Measurements from ENCODE around the gene SYNPR.

Gene SYNPR

DNA sequence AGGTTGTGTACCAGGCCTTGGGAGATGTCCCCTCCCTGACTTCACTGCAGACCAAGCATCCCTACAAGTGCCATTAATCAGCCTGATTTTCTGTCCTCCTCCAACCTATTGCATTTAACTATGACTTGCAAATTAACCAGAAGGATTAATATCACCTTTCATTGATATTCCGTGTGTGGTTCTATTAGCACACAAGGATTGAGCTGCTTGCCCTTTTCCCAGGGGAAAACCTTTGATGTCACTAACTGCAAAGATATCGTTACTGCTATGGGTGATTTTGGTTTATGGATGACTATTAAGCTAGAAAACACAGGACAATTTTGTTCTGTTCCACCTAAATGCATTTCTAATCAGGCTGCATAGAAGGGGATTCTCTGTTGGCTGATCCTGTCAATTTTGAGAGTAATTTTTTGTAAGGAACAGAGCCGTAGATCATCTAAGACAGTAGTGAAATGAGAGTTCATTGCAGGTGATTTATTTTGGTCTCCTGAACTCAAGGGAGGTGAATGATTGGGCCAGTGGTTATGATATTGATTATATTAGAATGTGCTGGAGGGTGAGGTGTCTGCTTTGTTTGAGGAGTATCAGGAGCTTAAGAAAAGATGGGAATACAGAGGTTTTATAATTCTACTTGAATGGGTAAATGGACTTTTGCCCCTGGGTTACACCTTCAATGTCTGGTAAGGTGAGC is 196.9 kb downstream of the SYNPR start:
- no peak for DNase-seq

DNA sequence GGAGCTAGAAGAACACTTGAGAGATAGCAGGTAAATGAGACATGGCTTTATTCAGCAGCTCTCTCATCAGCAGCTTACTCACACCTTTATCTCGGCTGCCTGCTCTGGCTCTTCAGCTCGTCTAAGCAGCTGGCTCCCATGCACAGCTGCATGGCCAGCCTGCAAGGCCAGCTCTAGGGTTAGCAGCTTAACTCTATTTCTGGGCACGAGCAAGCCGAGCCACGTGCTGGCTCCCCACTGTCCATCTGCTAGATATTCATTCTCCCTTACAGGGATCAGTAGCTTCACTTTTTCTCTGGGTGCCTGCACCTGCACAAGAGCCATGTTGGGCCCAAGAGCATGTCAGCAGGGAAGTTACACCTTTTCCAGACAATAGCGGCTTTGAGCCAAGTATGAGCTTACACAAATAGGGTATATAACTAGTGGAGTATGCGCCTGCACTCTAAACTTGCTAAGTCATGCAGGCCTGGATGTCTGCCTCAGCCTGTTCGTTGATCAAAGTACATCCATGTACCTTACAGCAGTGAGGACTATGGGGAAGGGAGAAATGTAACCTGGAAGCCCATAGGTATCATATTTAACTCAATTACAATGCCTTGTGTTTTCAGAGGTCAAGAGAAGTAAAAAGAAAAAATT is 199.5 kb downstream of the SYNPR start:
- DNase-seq: no peak

DNA sequence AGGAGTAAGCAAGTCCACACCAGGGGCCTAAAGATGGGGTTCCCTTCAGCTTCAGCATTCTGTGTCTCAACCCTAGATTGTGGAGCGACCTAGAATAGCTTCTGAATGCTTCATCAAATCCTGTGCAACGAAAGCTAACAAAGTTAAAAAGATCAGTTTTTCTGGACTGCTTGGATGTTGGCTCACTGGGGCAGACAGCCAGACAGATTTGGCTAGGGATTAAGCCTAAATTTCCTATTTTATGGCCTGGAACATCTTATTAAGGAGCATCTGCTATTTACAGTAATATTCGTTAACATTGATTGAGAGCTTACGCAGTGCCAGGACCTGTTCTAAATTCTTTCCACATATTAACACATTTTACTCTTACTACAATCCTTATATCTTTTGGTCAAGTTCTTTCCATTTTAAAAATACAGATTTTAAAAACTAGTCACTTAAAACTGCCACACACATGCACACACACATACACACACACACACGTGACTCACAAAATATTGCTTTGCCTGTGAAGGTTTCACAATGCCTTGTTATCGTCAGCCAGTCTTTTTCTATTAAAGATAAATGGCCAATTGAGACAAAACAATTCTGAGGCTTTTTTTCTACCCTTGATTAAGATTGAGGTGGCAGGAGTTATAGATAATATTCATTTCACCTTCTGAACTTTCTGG is 201.0 kb downstream of the SYNPR start:
- DNase-seq: no peak

DNA sequence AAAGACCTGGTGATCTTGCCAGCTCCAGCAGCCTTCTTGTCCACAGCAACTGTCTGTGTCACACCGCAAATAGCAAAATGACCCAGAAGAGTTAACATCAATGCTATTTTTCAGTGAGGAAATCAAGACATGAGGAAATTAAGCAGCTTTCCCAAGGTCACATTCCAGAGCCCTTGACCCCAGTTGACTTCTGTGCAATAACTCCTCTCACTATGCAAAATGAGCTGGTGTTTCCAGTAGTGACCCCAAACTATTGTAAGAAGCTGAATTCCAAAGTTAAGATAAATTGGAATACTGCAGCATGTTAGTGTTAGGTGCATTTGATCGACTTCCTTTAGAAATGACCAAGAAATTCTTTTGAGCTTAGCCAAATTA is 201.5 kb downstream of the SYNPR start:
- DNase-seq: no peak

DNA sequence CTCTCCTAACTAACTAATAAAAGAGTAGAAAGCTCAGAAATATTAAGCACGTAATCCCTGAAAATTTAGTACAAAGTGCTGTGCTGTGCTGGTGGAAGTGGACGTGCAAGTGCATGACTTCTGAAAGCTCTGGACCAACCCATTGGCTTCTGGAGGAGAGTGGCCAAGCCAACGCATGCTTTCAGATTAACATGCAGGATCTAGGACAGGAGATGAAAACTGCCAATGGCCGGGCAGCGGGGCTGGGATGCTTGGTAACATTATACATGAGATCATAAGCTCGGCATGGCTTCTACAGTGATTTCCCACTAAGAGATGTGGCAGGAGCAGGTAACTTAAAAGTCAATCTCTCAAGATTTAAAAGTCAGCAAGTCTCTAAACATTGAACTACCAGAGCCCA is 203.5 kb downstream of the SYNPR start:
- DNase-seq: no peak

DNA sequence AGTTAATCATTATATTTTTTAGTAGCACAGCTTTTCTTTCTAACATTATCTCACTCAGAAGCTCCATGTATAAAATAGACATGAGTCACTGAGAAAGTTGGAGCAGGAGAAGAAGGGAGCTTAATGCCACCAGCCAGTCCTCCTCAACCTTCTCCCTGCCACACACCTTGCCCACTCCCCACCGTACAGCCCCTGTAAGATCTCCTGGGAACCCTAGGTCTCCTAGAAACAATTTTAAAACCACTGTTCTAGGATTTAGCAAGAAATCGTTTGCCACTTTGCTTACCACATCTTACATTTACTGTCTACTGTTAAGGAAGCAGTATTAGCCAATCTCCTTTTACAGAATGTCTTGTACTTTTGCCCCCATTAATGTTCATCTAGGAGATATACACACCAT is 204.2 kb downstream of the SYNPR start:
- DNase-seq: no peak

DNA sequence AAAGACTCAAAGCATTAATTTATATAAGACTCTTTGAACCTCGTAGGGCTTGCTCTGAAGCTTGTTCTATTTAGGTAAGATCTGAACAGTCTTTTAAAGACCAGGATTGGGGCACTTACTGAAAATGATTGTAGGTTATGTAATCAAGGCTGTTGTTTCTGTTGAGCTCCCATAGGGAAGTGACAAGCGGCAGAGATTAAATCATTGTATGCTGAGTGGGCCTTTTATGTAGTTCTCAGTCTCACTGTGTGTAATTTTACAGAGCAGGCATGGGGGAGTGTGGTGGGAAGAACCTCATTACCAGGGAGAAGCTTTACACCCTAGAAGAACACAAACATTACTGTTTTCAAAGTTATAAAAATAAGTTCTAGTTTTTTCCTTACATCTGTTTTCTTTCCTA is 214.4 kb downstream of the SYNPR start:
- peak in 2 of 3 experiments; percentile 3 to 47 for DNase-seq

DNA sequence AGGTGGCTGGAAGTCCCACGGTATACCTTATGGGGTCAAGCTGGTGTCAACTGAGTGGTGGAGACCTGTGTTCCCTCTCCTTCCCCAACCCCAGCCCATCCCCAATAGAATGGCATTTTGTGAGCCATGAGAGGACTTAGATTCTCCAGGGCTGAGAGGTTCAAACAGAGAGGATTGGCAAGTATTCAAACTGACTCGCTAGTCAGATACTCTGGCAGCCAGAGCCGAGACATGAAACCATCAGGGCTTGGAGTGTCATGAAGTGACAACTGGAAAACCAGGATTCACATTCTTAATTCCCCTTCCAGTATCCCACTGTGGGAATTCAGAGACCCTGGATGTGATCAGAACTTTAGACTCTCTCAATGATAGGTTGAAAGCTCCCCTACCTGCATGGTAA is 215.0 kb downstream of the SYNPR start:
- DNase-seq: no peak

DNA sequence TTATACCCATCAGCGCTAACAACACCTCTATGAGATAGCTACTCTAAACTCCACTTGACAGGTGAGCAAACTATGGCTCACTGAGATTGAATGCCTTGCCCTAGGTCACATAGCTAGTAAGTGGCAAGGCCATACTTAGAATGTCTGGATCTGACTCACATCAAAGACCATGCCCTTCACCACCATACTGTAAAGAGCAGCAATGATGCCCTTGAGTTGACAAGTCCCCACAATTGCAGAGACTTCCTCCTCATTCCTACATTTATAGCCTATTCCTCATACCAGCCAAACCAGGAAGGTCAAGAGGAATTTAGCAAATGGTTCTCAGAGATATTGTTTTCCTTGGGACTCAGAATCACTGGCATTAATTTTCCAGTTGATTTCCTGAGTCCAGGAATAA is 216.5 kb downstream of the SYNPR start:
- no peak for DNase-seq

DNA sequence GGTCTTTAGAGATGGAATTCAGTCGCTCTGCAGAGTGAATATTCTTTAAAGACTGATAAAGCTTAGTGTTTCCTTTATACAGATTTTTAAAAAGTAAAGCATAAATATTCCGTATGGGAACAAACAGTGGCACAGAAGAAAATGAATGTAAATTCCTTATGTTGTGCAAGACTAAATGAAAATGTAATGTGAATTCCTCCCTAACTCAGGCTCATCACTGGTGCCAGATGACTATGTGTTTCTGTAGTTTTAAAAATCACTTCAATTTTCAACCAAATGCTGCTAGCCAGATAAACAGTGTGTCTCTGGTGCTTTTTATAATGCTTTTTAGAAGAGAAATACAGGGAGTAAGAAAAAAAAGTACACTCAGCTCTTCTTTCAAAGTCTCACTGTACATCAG is 219.5 kb downstream of the SYNPR start:
- no peak for DNase-seq

DNA sequence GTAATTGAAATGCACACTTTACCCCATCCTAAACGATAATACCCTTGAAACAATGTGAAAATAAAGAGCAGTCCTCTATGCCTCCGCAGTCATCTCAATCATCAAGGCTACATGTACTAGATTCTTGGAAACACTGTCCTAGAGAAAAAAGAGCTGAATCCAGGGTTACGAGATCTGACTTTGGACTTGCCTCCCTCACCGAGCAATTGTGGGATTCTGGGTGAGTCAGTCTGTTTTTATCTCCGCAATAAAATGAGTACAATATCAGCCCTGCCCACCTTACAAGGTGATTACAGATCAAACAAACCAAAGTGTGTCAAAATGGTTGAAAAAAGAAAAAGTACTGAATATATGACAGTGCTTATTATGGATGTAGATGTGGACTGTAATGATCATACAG is 222.1 kb downstream of the SYNPR start:
- no peak for DNase-seq

DNA sequence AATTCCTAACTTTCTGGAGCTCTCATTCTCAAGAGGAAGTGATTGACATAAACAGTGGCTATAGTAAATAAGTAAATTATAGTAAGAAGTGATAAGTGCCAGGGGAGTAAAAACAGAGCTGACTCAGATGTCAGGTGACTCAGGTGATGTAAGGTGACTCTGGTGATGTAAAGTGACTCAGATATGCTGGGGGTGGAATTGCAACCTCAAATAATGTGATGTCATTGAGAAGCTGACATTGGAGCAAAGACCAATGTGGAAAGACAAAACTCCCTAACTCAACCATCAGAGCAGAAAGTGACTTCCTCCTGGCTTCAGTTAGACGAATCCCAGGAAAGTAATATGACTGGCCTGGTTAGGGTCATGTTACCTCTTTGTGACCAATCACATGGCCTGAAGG is 230.2 kb downstream of the SYNPR start:
- peak in 1 of 3 experiments; percentile 5 for DNase-seq

DNA sequence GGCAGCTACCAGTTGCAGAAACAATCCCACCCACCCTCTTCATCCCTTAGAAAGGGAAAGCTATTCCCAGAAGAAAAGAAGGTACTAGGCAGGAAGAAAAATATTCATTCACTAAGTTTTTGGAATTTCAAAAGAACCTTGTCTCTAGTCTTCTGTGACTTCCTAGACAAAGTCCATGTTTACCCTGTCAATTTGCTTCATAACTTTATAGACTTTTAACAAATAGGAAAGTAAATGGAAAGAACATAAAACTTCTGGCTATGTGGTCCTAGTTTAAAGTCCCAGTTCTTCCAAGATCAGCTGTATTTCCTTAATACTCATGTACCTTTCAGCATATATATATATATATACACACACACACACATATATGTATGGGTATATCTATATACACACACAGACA is 230.7 kb downstream of the SYNPR start:
- no peak for DNase-seq

DNA sequence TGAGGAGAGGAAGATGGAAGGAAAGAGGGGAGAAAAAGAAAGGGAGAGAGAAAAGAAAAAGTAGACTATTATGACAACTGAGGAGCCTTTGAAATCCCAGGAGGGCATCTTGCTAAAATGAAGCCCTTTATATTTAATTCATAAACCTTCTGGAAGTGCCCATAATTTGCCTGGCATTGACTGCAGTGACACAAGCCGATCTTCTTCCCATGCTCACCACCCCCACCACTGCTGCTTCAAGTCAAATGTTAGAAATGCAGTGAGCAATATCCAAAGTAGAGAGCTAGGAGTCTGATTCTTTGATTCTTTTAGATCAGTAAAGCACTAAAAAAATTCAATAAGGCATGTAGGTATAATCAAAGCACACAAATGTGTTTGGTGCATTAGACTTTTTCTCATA is 235.7 kb downstream of the SYNPR start:
- no peak for DNase-seq

DNA sequence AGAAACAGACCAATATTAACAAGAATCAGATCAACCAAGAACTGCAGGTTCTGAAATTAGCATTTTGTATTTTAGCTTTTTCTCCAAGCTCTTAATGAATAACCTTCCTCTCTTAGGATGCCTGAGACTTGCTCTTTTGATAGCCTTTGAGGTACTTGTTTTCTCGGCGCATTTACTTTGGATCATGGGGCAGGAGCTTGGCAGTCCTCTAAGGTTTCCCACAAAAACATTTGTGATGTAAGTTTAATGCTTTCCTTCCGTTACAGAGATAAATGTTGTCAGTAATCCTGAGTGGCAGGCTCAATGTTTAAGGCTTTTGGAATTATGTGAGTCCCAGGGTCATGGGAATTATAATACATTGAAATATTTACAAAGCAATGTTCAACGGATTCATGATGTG is 236.6 kb downstream of the SYNPR start:
- no peak for DNase-seq

DNA sequence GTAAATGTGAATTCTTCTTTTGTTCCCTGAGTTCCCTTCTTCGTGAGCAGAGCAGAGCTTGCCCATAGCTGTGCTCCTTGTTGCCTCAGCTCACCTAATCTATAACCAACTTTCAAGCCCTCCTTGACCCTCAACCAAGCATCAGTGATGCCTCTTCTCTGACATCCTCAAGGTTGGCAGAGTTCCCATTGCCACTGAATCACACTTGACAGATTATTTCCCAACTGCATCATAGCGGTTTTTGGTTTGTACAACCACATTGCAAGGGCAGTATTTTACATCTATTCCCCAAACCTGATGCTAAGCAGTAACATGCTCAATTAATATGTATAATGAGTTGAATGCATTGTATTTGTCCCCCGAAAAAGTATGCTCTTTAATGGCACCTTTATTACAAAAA is 241.3 kb downstream of the SYNPR start:
- DNase-seq: no peak

DNA sequence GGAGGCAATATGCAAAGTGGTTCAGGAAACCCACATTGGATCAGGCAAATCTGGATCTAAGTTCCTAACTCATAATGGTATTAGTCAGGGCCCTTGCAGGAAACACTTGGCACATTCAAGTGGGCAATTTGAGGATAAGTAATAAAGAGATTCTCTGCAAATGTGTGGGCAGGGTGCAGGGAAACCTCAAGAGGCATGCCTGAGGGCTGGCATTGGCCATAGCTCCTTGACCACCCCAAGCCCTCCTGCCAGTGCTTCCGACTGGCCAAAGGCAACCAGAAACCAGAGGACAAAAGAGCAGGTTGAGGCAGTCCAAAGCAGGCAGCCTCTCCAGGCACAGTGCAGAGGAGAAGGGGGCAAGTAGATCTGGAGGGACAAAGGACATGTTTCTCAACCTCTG is 243.5 kb downstream of the SYNPR start:
- peak in 1 of 3 experiments; percentile 6 for DNase-seq

DNA sequence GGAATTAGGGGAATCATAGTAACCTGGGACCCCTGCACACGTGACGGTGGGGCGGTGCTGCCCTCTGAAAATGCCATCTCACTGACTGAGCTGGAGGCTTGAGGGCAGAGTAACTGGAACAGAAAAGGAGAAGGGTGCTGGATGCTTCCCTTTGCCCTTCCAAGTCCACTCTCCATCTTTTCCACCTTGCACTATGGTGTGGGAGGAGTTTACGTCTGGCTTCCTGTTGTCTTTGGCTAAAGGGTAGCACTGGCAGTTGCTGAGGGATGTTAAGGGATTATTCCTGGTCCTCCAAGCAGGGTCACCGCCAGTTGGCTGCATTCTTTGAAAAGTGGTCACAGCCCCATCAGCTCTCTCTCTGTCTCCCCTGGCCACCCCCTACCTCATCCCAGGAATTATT is 245.0 kb downstream of the SYNPR start:
- no peak for DNase-seq

DNA sequence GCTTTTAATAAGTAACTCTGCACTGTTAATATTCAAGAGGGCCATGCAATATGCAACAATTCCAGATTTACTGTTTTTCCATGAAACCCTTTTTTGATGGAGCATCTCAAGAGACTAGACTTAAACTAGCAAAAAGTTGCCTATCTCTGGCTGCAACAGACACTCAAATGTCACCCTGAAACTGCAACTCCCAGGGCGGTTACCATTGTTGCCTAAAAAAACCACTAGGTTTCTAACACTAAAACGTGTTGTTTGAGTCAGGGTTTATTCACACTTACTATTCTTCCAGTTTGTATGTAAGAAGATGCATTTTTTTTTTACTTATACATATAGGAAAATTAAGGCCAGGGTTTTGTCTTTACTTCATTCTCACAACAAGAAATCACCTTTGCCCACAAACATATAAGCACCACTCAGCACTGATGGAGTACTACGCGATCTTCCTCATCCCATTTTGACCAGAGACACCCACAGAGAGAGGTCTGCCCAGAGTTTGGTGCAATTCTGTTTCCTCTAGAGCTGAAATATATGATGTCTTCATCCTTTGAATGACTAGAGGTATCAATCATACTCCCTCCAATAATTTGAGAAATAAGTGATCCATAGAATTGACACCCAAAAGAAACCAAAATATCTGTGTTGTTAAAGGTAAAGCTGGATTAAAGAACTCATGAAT is 250.4 kb downstream of the SYNPR start:
- DNase-seq: no peak

DNA sequence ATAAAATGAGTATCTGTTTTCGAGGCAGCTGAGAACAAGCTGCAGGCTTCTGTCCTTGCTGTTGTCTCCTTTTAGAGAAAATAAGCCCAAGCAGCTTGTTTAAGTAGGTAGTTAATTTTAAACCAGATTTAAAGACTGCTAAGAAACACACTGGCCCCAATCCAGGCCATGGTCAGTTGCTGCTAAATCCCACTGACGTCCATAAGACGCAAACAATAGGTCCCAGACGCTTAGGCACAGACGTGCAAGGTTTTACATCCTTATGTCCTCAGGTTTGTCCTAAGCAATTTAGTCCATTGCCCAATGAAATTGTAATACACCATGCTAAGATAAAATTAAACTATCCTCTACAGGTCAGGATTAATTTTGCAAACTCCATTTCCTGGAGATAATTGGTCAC is 254.4 kb downstream of the SYNPR start:
- DNase-seq: no peak

DNA sequence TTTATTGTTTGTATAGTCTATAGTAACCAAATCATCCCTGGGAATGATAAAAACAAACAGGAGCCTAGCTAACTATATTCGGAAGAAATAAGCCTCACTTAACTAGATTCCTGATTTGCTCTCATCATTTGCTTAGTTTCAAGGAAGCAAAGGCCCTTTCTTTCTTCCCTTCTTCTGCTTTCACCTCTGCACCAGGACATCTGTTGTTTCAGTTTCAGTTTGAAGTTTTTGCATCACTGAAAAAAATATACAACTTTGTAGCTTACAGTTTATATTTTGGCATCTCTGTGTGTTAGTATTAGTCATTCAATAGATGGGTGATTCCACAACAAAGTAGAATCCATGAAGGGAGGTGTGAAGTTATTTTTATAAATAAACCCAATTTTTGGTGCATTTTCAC is 260.8 kb downstream of the SYNPR start:
- no peak for DNase-seq

DNA sequence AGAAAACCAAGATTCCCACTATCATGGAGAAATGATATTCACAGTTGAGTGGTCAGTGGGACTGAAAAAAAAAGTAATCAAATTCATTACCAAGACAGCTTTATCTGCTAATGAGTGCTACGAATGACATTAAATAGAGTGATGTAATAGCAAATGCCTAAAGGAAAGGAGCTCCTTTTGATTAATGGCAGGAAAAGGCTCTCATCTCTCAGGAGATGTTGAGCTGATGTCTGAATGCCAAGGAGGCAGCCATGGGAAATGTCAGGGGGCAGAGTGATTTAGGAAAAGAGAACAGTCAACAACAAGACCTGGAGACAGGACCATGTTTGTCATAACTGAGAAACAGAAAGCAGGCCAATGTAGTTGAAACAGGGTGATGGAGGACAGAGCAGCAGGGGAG is 277.7 kb downstream of the SYNPR start:
- no peak for DNase-seq

DNA sequence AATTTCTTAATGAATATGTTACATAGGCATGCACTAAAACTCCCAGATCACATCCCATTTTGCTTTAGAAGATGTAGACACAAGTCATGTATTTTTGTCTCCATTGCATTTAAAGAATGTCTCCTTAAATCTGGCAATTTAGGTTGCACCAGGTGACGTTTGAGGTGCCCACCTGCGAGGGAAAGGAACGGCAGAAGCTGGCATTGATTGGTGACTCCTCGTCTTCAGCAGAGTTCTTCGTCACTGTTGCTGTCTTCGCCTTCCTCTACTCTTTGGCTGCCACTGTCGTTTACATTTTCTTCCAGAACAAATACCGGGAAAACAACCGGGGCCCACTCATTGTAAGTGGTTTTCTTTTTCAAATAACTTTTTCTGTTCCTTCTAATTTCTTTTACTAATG is 278.3 kb downstream of the SYNPR start:
- DNase-seq: no peak

DNA sequence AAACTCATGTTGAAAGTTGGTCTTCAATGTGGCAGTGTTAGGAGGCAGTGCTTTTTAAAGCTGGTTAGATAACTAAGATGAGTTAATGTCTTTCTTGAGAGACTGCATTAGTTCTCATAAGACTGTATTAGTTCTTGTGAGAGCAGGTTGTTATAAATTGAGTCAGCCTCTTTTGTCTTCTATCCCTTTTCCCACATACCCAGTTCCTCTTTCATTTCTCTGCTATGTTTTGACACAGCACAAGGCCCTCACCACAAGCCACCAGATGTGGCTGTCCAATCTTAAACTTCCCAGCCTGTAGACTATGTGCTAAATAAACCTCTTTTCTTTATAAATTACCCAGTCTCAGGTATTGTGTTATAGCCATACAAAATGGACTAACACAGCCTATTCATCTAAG is 279.8 kb downstream of the SYNPR start:
- no peak for DNase-seq

Data from NCI-H1417 (cell line).